ENCODE data around the gene NCAM1. TPM values are rescaled to one million over a fixed set of nuclear protein-coding genes. Genes with fewer than 3 reads are reported as not detected.

Gene NCAM1
- total RNA-seq, 1 experiment from 2014 or later: 0.22 TPM

- no peaks in the 10 kb centered on the region for H3K79me2 ChIP-seq (ENCODE audit: insufficient read depth, low read length)
- H3K9me3 ChIP-seq (ENCODE audit: control insufficient read depth in 1 of 2, insufficient read depth in 1 of 2, low read depth in 1 of 2, low read length in 2 of 2): no peaks in the 10 kb centered on the region
- intact Hi-C loops (cut with micrococcal nuclease): no loop called here
- POLR2A ChIA-PET: no interaction called here
- no TSS peak for BruUV-seq (replicated peaks)
- H3K4me3 ChIP-seq (replicated peaks in 1 of 2; ENCODE audit: low read depth in 1 of 2, low read length in 2 of 2): no peak overlapping the region
- no peak overlapping the region for H3K4me2 ChIP-seq (ENCODE audit: low read length)
- CTCF ChIA-PET: no interaction called here
- H3K27ac ChIP-seq (ENCODE audit: low read depth, low read length): no peak overlapping the region
- H3K36me3 ChIP-seq (ENCODE audit: control insufficient read depth in 1 of 2, insufficient read depth in 2 of 2, low read length in 2 of 2): no peaks in the 10 kb centered on the region
- DNase-seq (ENCODE audit: low read depth, low spot score) (no peak), ATAC-seq (no peak)
- no peak overlapping the region for H2AFZ ChIP-seq (ENCODE audit: low read depth, low read length, poor library complexity, severe bottlenecking)
- peaks cover 38% of the 10 kb centered on the region for H3K27me3 ChIP-seq (ENCODE audit: insufficient read depth, low read length)
- no peaks in the 10 kb centered on the region for H4K20me1 ChIP-seq (ENCODE audit: insufficient read depth)
- no peaks in the 10 kb centered on the region for H3K4me1 ChIP-seq (ENCODE audit: control insufficient read depth in 1 of 2, insufficient read depth in 2 of 2, low read length in 2 of 2)
- H3K9ac ChIP-seq (ENCODE audit: low read length): no peak overlapping the region
- no peak for TF ChIP-seq EGR1 (IDR thresholded peaks at IDR 0.05; ENCODE audit: low read depth)
- no peak for TF ChIP-seq ZNF274 (IDR thresholded peaks at IDR 0.05; ENCODE audit: low read depth, low read length)
- TF ChIP-seq TCF7L2 (IDR thresholded peaks at IDR 0.05; ENCODE audit: borderline replicate concordance, extremely low read depth, insufficient read depth, insufficient read length): no peak
- TF ChIP-seq EZH2 (IDR thresholded peaks at IDR 0.05): no peak
- no peak for TF ChIP-seq ATF3 (IDR thresholded peaks at IDR 0.05)
- TF ChIP-seq REST (IDR thresholded peaks at IDR 0.05; ENCODE audit: low read depth): no peak
- no peak for TF ChIP-seq MAX (IDR thresholded peaks at IDR 0.05)
- no peak for TF ChIP-seq POLR2AphosphoS5 (IDR thresholded peaks at IDR 0.05; ENCODE audit: low read depth, low read length)
- TF ChIP-seq RAD21 (IDR thresholded peaks at IDR 0.05; ENCODE audit: low read depth): no peak
- no peak for TF ChIP-seq ELF1 (IDR thresholded peaks at IDR 0.05; ENCODE audit: borderline replicate concordance, low read depth)
- TF ChIP-seq POLR2A (IDR thresholded peaks at IDR 0.05; ENCODE audit: borderline replicate concordance, extremely low read depth, insufficient read depth, insufficient read length): no peak
- no peak for TF ChIP-seq JUND (IDR thresholded peaks at IDR 0.05)
- no peak for TF ChIP-seq CEBPB (IDR thresholded peaks at IDR 0.05; ENCODE audit: low read depth)
- RAD21 ChIA-PET (ENCODE audit: low non-redundant PET in 1 of 2, low total read pairs in 2 of 2, uncharacterized antibody in 2 of 2, unreplicated experiment in 2 of 2): no interaction called here
- H3K9me2 ChIP-seq (ENCODE audit: insufficient read depth): no peaks in the 10 kb centered on the region
These were observed 301.4 kb downstream of the NCAM1 start for GRCh38 chr11:113262594-113262993.
